ENCODE data around the gene IL2RA.

DNA sequence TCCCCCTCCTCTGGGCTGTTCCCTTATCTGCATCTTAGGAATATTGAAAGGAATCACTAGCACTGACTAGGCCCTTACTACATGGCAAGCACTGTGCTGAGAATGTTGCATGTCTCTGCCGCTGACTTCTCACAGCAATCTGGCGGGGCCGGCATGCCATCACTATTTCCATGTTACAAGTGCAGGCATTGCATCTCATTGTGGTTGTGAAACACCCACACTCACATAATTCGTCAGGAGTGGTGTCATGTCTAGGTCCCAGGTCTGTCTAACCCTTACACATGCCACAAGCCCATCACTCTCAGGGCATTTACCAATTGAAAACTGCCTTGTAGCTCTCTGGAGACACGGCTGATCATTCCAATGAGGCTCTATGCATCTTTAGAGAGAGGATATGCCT, 8.5 kb upstream of the IL2RA start:
- TF ChIP-seq POLR2A (IDR thresholded peaks at IDR 0.05) = no peak
- TF ChIP-seq, protein P1, sequence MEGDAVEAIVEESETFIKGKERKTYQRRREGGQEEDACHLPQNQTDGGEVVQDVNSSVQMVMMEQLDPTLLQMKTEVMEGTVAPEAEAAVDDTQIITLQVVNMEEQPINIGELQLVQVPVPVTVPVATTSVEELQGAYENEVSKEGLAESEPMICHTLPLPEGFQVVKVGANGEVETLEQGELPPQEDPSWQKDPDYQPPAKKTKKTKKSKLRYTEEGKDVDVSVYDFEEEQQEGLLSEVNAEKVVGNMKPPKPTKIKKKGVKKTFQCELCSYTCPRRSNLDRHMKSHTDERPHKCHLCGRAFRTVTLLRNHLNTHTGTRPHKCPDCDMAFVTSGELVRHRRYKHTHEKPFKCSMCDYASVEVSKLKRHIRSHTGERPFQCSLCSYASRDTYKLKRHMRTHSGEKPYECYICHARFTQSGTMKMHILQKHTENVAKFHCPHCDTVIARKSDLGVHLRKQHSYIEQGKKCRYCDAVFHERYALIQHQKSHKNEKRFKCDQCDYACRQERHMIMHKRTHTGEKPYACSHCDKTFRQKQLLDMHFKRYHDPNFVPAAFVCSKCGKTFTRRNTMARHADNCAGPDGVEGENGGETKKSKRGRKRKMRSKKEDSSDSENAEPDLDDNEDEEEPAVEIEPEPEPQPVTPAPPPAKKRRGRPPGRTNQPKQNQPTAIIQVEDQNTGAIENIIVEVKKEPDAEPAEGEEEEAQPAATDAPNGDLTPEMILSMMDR (IDR thresholded peaks at IDR 0.05) = no peak

Data from testis (tissue), 2 donors.